B cell (primary cell): ENCODE measurements around the gene SLC12A3. TPM values are rescaled to one million over a fixed set of nuclear protein-coding genes. Genes with fewer than 3 reads are reported as not detected.

Experiments
- ATAC-seq: fragments of 200-7000 bp; cut with Tn5 transposase; one replicate; pipeline ENCODE4 v1.10.0; 2021; ENCODE audit warnings: low read depth, mild to moderate bottlenecking, moderate number of reproducible peaks, moderate library complexity
- CTCF ChIA-PET: fragments of 350-600 bp; sonication (Branson Sonifier 250); formaldehyde crosslinking; loops from one replicate; lab custom pipeline; 2021; ENCODE audit warnings: antibody characterized with exemption, inconsistent platforms; lab: Charles Lee
- POLR2A ChIA-PET: fragments of 350-600 bp; sonication (Branson Sonifier 250); formaldehyde crosslinking; loops from one replicate; lab custom pipeline; 2021; ENCODE audit warnings: antibody characterized with exemption; lab: Charles Lee
- DNase-seq: peaks from one replicate; pipeline ENCODE4 v3.0.0; 2013
- H2AFZ ChIP-seq: 2 replicates; pipeline ENCODE4 v1.6.1; 2012; ENCODE audit warnings: mild to moderate bottlenecking, low read depth, low read length; ENCODE audit not compliant: insufficient read depth, poor library complexity, severe bottlenecking
- H3K27ac ChIP-seq, 2 donors: 1 replicate in 1 of 2; 2 replicates in 1 of 2; pipeline ENCODE4 v1.5.1; 2012 to 2013; ENCODE audit warnings: low read length in 2 of 2, mild to moderate bottlenecking in 2 of 2, moderate library complexity in 1 of 2
- H3K27me3 ChIP-seq, 4 experiments: fragments of 200-600 bp in 1 of 4; sonication (generic) in 1 of 4; replicated peaks in 1 of 4; 1 replicate in 2 of 4; 2 replicates in 2 of 4; pipeline versions ENCODE4 v1.6.1 to v1.7.0; 2013 to 2016; ENCODE audit warnings: low read length in 3 of 4, mild to moderate bottlenecking in 2 of 4, mixed read lengths in 1 of 4, moderate library complexity in 1 of 4; ENCODE audit not compliant: insufficient read depth in 4 of 4, control insufficient read depth in 3 of 4; ENCODE audit errors: control extremely low read depth in 1 of 4
- H3K36me3 ChIP-seq, 2 experiments: replicated peaks in 1 of 2; 1 replicate in 1 of 2; 2 replicates in 1 of 2; pipeline versions ENCODE4 v1.6.1 to v1.7.1; 2013; ENCODE audit warnings: low read length in 1 of 2; ENCODE audit not compliant: insufficient read depth in 2 of 2, control insufficient read depth in 1 of 2; ENCODE audit errors: control extremely low read depth in 1 of 2, extremely low read depth in 1 of 2
- H3K4me1 ChIP-seq, 2 donors: fragments of 200-600 bp in 1 of 2; sonication (generic) in 1 of 2; 1 replicate in 1 of 2; 2 replicates in 1 of 2; pipeline versions ENCODE4 v1.5.1 to v1.6.1; 2013 to 2017; ENCODE audit warnings: low read length in 2 of 2; ENCODE audit not compliant: control insufficient read depth in 2 of 2, insufficient read depth in 2 of 2
- H3K4me2 ChIP-seq: replicated peaks from 2 replicates; pipeline ENCODE3; 2012; ENCODE audit warnings: mild to moderate bottlenecking, low read depth, low read length; ENCODE audit not compliant: poor library complexity, severe bottlenecking
- H3K4me3 ChIP-seq, 5 experiments: fragments of 200-600 bp in 1 of 5; sonication (generic) in 1 of 5; 1 replicate in 3 of 5; 2 replicates in 2 of 5; pipeline versions ENCODE4 v1.5.1 to v1.7.0; 2011 to 2016; ENCODE audit warnings: low read length in 4 of 5, mild to moderate bottlenecking in 4 of 5, low read depth in 2 of 5, control low read depth in 1 of 5, moderate library complexity in 1 of 5; ENCODE audit not compliant: insufficient read depth in 1 of 5; ENCODE audit errors: control extremely low read depth in 1 of 5, extremely low read depth in 1 of 5
- H3K79me2 ChIP-seq: fragments of 200-600 bp; sonication (generic); one replicate; pipeline ENCODE4 v1.6.0; 2016; ENCODE audit warnings: low read length; ENCODE audit not compliant: control insufficient read depth, insufficient read depth
- H3K9ac ChIP-seq: fragments of 200-600 bp; sonication (generic); 2 replicates; pipeline ENCODE4 v1.6.1; 2017; ENCODE audit warnings: mild to moderate bottlenecking, low read length, moderate library complexity
- H3K9me3 ChIP-seq, 3 donors: one replicate each; pipeline versions ENCODE4 v1.6.1 to v1.7.1; 2013; ENCODE audit warnings: low read length in 2 of 3; ENCODE audit not compliant: control insufficient read depth in 2 of 3, insufficient read depth in 1 of 3; ENCODE audit errors: control extremely low read depth in 1 of 3
- H4K20me1 ChIP-seq: 2 replicates; pipeline ENCODE4 v1.6.0; 2012; ENCODE audit warnings: mild to moderate bottlenecking, low read length; ENCODE audit not compliant: insufficient read depth, control insufficient read depth, poor library complexity, severe bottlenecking
- H3K27ac Mint-ChIP-seq: one replicate; pipeline ENCODE4 v1.8.0; 2021; ENCODE audit warnings: mixed read lengths
- H3K27me3 Mint-ChIP-seq: one replicate; pipeline ENCODE4 v1.8.0; 2021; ENCODE audit warnings: mixed read lengths
- H3K4me1 Mint-ChIP-seq: one replicate; pipeline ENCODE4 v1.8.0; 2021; ENCODE audit warnings: mixed read lengths
- H3K4me3 Mint-ChIP-seq: one replicate; pipeline ENCODE4 v1.8.0; 2021; ENCODE audit warnings: mixed read lengths
- H3K9me3 Mint-ChIP-seq: one replicate; pipeline ENCODE4 v1.8.0; 2022; ENCODE audit warnings: mixed read lengths; ENCODE audit not compliant: insufficient read depth
- CTCF ChIP-seq: fragments of 200-600 bp; IDR thresholded peaks from one replicate; pipeline ENCODE4 v1.8.0; 2022; ENCODE audit warnings: antibody characterized with exemption, mild to moderate bottlenecking
- EZH2 ChIP-seq: IDR thresholded peaks from 2 replicates; pipeline ENCODE4 v1.6.1; 2012; ENCODE audit warnings: borderline replicate concordance, low read depth, mild to moderate bottlenecking, moderate library complexity, low read length; ENCODE audit not compliant: insufficient read depth, poor library complexity, severe bottlenecking
- WGBS: methylation state at CpG from one replicate; pipeline ENCODE4 v1.1.5; 2013; ENCODE audit warnings: missing lambda C conversion rate; ENCODE audit not compliant: insufficient coverage; 5-methylcytosine and 5-hydroxymethylcytosine counted together
- intact Hi-C: fragments of 100-400 bp; cut with micrococcal nuclease; formaldehyde crosslinking; loops from one replicate; pipeline ENCODE4 v1.10.0; 2022
- polyA plus RNA-seq: library from polyadenylated mRNA; depleted of rRNA; stranded (reverse); fragments of >200 nt; gene quantifications from 2 replicates; pipeline ENCODE4 v1.2.3, GENCODE V29; 2012
- total RNA-seq, 2 donors: library from RNA; stranded (reverse); fragments of 120-200 nt in 1 of 2; gene quantifications; 1 replicate in 1 of 2; 2 replicates in 1 of 2; pipeline versions ENCODE4 v1.2.3 to v1.2.4, GENCODE V29; 2013 to 2022

SLC12A3 gene
- total and polyA plus RNA-seq, 2 donors (not counting 1 experiment from before 2014, with no cell fraction given), result 1.3 to 4.9 TPM

DNA sequence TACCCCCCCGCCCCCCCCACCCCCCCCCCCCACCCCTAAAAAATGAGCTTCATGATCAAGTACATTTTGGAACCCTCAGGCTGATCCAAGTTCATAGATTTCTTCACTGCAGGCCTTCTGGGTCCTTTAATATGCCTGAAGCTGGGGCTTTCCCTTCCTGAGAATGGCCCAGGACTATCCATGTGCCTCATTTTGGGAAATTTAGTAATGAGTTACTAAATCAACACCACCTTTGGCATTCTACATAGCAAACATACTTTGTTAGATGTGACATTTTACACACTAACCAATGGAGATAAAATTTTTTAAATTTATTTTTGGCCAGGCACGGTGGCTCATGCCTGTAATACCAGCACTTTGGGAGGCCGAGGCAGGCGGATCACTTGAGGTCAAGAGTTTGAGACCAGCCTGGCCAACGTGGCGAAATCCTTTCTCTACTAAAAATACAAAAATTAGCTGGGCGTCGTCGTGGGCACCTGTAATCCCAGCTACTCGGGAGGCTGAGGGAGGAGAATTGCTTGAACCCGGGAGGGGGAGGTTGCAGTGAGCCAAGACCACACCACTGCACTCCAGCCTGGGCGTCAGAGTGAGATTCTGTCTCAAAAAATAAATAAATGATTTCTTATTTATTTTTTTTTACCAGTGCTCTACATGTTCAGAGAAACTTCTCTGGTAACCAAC lies 81.0 kb downstream of the SLC12A3 start:
- H3K79me2 ChIP-seq, result no peaks in the 10 kb centered on the region
- H3K27me3 ChIP-seq, result no peaks in the 10 kb centered on the region
- ATAC-seq, result no peak
- intact Hi-C loops, result no loop called here
- peaks cover 22% of the 10 kb centered on the region for H4K20me1 ChIP-seq
- DNase-seq, result no peak
- no peak overlapping the region for H3K4me3 Mint-ChIP-seq
- H3K9me3 ChIP-seq, result no peaks in the 10 kb centered on the region
- no peaks in the 10 kb centered on the region for H3K9me3 Mint-ChIP-seq
- 93% methylated on average over 3 of the region's 12 CpGs for WGBS
- no peak overlapping the region for H3K27ac Mint-ChIP-seq
- H2AFZ ChIP-seq, result no peak overlapping the region
- no peak overlapping the region for H3K27ac ChIP-seq
- POLR2A ChIA-PET, result interaction anchor here (0.6 to 2.8 kb wide), 7 partner anchors 14 to 99 kb away, joined by 3 to 10 read pairs (median 3); partner anchors contain the start of gene HERPUD1
- peaks cover 18 to 59% of the 10 kb centered on the region in 2 experiments for H3K36me3 ChIP-seq
- no peak overlapping the region for H3K9ac ChIP-seq
- no peaks in the 10 kb centered on the region for H3K27me3 Mint-ChIP-seq
- no peak overlapping the region for H3K4me2 ChIP-seq
- no peak overlapping the region for H3K4me3 ChIP-seq
- H3K4me1 ChIP-seq, result peaks cover 29 to 40% of the 10 kb centered on the region in 2 donors
- H3K4me1 Mint-ChIP-seq, result peaks cover 53% of the 10 kb centered on the region
- TF ChIP-seq CTCF (no peak), EZH2 (no peak)
- CTCF ChIA-PET, result interaction anchor here (0.9 to 11.7 kb wide), 6 partner anchors 9 to 100 kb away, joined by 4 to 118 read pairs (median 6); partner anchors contain the start of gene SLC12A3
